ENCODE measurements around the gene TAS1R3.
"Not testable (repeated sequence)": the region's sequence is repeated elsewhere in the genome, so short reads cannot be mapped to it uniquely, and the experiment has no call there.

DNA sequence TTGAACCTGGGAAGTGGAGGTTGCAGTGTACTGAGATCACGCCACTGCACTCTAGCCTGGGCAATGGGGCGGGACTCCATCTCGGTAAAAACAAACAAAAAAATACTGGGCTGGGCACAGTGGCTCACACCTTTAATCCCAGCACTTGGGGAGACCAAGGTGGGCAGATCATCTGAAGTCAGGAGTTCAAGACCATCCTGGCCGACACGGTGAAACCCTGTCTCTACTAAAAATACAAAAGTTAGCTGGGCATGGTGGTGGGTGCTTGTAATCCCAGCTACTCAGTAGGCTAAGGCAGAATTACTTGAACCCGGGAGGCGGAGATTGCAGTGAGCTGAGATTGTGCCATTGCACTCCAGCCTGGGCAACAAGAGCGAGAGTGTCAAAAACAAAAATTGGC lies 14.9 kb upstream of the TAS1R3 start:
- TF ChIP-seq, protein P1, sequence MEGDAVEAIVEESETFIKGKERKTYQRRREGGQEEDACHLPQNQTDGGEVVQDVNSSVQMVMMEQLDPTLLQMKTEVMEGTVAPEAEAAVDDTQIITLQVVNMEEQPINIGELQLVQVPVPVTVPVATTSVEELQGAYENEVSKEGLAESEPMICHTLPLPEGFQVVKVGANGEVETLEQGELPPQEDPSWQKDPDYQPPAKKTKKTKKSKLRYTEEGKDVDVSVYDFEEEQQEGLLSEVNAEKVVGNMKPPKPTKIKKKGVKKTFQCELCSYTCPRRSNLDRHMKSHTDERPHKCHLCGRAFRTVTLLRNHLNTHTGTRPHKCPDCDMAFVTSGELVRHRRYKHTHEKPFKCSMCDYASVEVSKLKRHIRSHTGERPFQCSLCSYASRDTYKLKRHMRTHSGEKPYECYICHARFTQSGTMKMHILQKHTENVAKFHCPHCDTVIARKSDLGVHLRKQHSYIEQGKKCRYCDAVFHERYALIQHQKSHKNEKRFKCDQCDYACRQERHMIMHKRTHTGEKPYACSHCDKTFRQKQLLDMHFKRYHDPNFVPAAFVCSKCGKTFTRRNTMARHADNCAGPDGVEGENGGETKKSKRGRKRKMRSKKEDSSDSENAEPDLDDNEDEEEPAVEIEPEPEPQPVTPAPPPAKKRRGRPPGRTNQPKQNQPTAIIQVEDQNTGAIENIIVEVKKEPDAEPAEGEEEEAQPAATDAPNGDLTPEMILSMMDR (IDR thresholded peaks at IDR 0.05; ENCODE audit: insufficient read depth, low read length, poor library complexity, severe bottlenecking), result not testable (repeated sequence)
- not testable (repeated sequence) for TF ChIP-seq EZH2phosphoT487 (conservative IDR thresholded peaks at IDR 0.05; ENCODE audit: low read length)

Data from SU-DHL-6 (cell line).